MM.1S (cell line): ENCODE measurements around the gene AFAP1.

Experiments used
- DNase-seq: peaks from one replicate; pipeline ENCODE4 v3.0.0-alpha.2; 2015
- H2AFZ ChIP-seq: fragments of 300-600 bp; sonication (generic); 2 replicates; pipeline ENCODE4 v1.6.0; 2016; ENCODE audit warnings: antibody characterized with exemption, low read length
- H3F3A ChIP-seq: fragments of 300-600 bp; sonication (generic); 2 replicates; pipeline ENCODE4 v1.6.1; 2016; ENCODE audit warnings: mild to moderate bottlenecking, antibody characterized with exemption, low read length, moderate library complexity, mixed read lengths; ENCODE audit not compliant: insufficient read depth
- H3K27ac ChIP-seq: fragments of 300-600 bp; sonication (generic); 2 replicates; pipeline ENCODE4 v1.5.1; 2016; ENCODE audit warnings: mild to moderate bottlenecking, low read length
- H3K27me3 ChIP-seq: fragments of 300-600 bp; sonication (generic); replicated peaks from 2 replicates; pipeline ENCODE4 v1.6.0; 2016; ENCODE audit warnings: low read length; ENCODE audit not compliant: insufficient read depth
- H3K36me3 ChIP-seq: fragments of 300-600 bp; sonication (generic); replicated peaks from 2 replicates; pipeline ENCODE4 v1.6.1; 2016; ENCODE audit warnings: mild to moderate bottlenecking, low read length, mixed read lengths; ENCODE audit not compliant: insufficient read depth
- H3K4me1 ChIP-seq: fragments of 300-600 bp; sonication (generic); 2 replicates; pipeline ENCODE4 v1.6.1; 2016; ENCODE audit warnings: low read length, mixed read lengths
- H3K4me2 ChIP-seq: fragments of 300-600 bp; sonication (generic); 2 replicates; pipeline ENCODE4 v1.6.0; 2016; ENCODE audit warnings: low read depth, low read length
- H3K4me3 ChIP-seq: fragments of 300-600 bp; sonication (generic); 2 replicates; pipeline ENCODE4 v1.5.1; 2016; ENCODE audit warnings: low read length, mixed read lengths
- H3K79me2 ChIP-seq: fragments of 300-600 bp; sonication (generic); 2 replicates; pipeline ENCODE4 v1.6.1; 2016; ENCODE audit warnings: mixed run types, low read length, mixed read lengths
- H3K9ac ChIP-seq: fragments of 300-600 bp; sonication (generic); 2 replicates; pipeline ENCODE4 v1.6.1; 2016; ENCODE audit warnings: low read length, mixed read lengths
- H3K9me2 ChIP-seq: fragments of 300-600 bp; sonication (generic); replicated peaks from 2 replicates; pipeline ENCODE4 v1.6.1; 2016; ENCODE audit warnings: mild to moderate bottlenecking, low read length, mixed read lengths; ENCODE audit not compliant: insufficient read depth
- H3K9me3 ChIP-seq: fragments of 300-600 bp; sonication (generic); replicated peaks from 2 replicates; pipeline ENCODE4 v1.6.1; 2016; ENCODE audit warnings: mild to moderate bottlenecking, low read length, mixed read lengths; ENCODE audit not compliant: insufficient read depth
- H4K20me1 ChIP-seq: fragments of 300-600 bp; sonication (generic); 2 replicates; pipeline ENCODE4 v1.6.1; 2016; ENCODE audit warnings: mild to moderate bottlenecking, low read length, moderate library complexity, mixed read lengths; ENCODE audit not compliant: insufficient read depth
- CTCF ChIP-seq: fragments of 300-600 bp; sonication (generic); IDR thresholded peaks from 2 replicates; pipeline ENCODE4 v1.5.1; 2016; ENCODE audit warnings: antibody characterized with exemption, low read length, mixed read lengths
- EZH2 ChIP-seq: fragments of 300-600 bp; sonication (generic); optimal IDR thresholded peaks from 2 replicates; pipeline ENCODE3; 2017; ENCODE audit warnings: low read depth, mild to moderate bottlenecking, antibody characterized with exemption, low read length, mixed read lengths
- EZH2phosphoT487 ChIP-seq: fragments of 300-600 bp; sonication (generic); IDR thresholded peaks from 2 replicates; pipeline ENCODE4 v1.6.1; 2018; ENCODE audit warnings: antibody characterized with exemption, low read length

The AFAP1 gene

GRCh38 chr4:7890635-7891393 is 48.8 kb downstream of the AFAP1 start:
- Histone ChIP-seq H3K9me2 (no peaks in the 10 kb centered on the region), H3K79me2 (no peaks in the 10 kb centered on the region), H3F3A (no peaks in the 10 kb centered on the region), H3K9ac (no peak overlapping the region), H3K36me3 (no peaks in the 10 kb centered on the region), H3K4me1 (no peaks in the 10 kb centered on the region), H3K27ac (no peak overlapping the region), H3K4me2 (no peak overlapping the region), H2AFZ (no peak overlapping the region), H4K20me1 (no peaks in the 10 kb centered on the region), H3K27me3 (peaks cover 90% of the 10 kb centered on the region), H3K9me3 (no peaks in the 10 kb centered on the region), H3K4me3 (no peak overlapping the region)
- TF ChIP-seq CTCF: no peak
- TF ChIP-seq EZH2phosphoT487: no peak
- TF ChIP-seq EZH2: no peak
- no peak for DNase-seq

GRCh38 chr4:7887436-7887835 is 52.2 kb downstream of the AFAP1 start:
- H3F3A ChIP-seq: no peaks in the 10 kb centered on the region
- DNase-seq: no peak
- no peaks in the 10 kb centered on the region for H3K9me3 ChIP-seq
- H3K79me2 ChIP-seq: no peaks in the 10 kb centered on the region
- H3K27me3 ChIP-seq: peaks cover 88% of the 10 kb centered on the region
- no peaks in the 10 kb centered on the region for H4K20me1 ChIP-seq
- H3K4me1 ChIP-seq: no peaks in the 10 kb centered on the region
- H2AFZ ChIP-seq: no peak overlapping the region
- TF ChIP-seq CTCF: no peak
- H3K9me2 ChIP-seq: no peaks in the 10 kb centered on the region
- H3K4me2 ChIP-seq: no peak overlapping the region
- no peak overlapping the region for H3K9ac ChIP-seq
- H3K27ac ChIP-seq: no peak overlapping the region
- H3K36me3 ChIP-seq: no peaks in the 10 kb centered on the region
- no peak overlapping the region for H3K4me3 ChIP-seq

GRCh38 chr4:7886007-7886973 is 53.4 kb downstream of the AFAP1 start:
- H3K4me3 ChIP-seq: no peak overlapping the region
- no peaks in the 10 kb centered on the region for H3K79me2 ChIP-seq
- TF ChIP-seq EZH2 (no peak), EZH2phosphoT487 (no peak), CTCF (no peak)
- peaks cover 88% of the 10 kb centered on the region for H3K27me3 ChIP-seq
- H3K27ac ChIP-seq: no peak overlapping the region
- H4K20me1 ChIP-seq: no peaks in the 10 kb centered on the region
- H3K4me1 ChIP-seq: no peaks in the 10 kb centered on the region
- H3K36me3 ChIP-seq: no peaks in the 10 kb centered on the region
- H3K9me2 ChIP-seq: no peaks in the 10 kb centered on the region
- no peak for DNase-seq
- H3K9ac ChIP-seq: no peak overlapping the region
- H2AFZ ChIP-seq: no peak overlapping the region
- no peak overlapping the region for H3K4me2 ChIP-seq
- no peaks in the 10 kb centered on the region for H3K9me3 ChIP-seq
- H3F3A ChIP-seq: no peaks in the 10 kb centered on the region
